Measurements from ENCODE around the gene SH3RF1. TPM values are rescaled to one million over a fixed set of nuclear protein-coding genes. Genes with fewer than 3 reads are reported as not detected.
A peak's percentile ranks its signal among the peaks of the same experiment; 100 is the strongest.
"Not testable (repeated sequence)": the region's sequence is repeated elsewhere in the genome, so short reads cannot be mapped to it uniquely, and the experiment has no call there.

SH3RF1 gene
- total RNA-seq, 4 donors from 2014 or later, result 10.6 to 17.9 (median 13.3) TPM

DNA sequence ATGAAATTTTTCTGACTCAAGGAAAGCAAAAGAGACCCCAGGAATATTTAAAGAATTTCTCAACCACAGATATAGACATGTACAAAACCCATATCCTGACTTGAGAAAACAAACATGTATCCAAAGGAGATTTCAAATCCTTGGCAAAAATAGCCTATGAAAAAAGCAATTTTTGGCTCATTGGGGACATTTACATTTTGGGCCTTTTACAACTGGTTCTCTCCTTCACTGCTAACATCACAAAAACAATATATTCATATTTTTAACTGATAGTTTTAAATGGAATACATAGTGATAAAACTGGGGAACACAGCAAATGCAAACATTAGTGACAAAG, 65.0 kb downstream of the SH3RF1 start:
- H3K9me3 ChIP-seq, result no peaks in the 10 kb centered on the region
- H3K27ac ChIP-seq, result no peak overlapping the region
- no peaks in the 10 kb centered on the region for H3K27me3 ChIP-seq
- peaks cover 0 to 57% (median 14%) of the 10 kb centered on the region in 4 donors for H3K4me1 ChIP-seq
- TF ChIP-seq EP300 (IDR thresholded peaks at IDR 0.05), result no peak
- TF ChIP-seq, protein P1, sequence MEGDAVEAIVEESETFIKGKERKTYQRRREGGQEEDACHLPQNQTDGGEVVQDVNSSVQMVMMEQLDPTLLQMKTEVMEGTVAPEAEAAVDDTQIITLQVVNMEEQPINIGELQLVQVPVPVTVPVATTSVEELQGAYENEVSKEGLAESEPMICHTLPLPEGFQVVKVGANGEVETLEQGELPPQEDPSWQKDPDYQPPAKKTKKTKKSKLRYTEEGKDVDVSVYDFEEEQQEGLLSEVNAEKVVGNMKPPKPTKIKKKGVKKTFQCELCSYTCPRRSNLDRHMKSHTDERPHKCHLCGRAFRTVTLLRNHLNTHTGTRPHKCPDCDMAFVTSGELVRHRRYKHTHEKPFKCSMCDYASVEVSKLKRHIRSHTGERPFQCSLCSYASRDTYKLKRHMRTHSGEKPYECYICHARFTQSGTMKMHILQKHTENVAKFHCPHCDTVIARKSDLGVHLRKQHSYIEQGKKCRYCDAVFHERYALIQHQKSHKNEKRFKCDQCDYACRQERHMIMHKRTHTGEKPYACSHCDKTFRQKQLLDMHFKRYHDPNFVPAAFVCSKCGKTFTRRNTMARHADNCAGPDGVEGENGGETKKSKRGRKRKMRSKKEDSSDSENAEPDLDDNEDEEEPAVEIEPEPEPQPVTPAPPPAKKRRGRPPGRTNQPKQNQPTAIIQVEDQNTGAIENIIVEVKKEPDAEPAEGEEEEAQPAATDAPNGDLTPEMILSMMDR (IDR thresholded peaks at IDR 0.05), result no peak
- TF ChIP-seq POLR2A (IDR thresholded peaks at IDR 0.05), result no peak
- DNase-seq (ENCODE audit: low spot score in 2 of 2), result no peak
- H3K36me3 ChIP-seq, result no peaks in the 10 kb centered on the region
- no peak overlapping the region for H3K4me3 ChIP-seq

DNA sequence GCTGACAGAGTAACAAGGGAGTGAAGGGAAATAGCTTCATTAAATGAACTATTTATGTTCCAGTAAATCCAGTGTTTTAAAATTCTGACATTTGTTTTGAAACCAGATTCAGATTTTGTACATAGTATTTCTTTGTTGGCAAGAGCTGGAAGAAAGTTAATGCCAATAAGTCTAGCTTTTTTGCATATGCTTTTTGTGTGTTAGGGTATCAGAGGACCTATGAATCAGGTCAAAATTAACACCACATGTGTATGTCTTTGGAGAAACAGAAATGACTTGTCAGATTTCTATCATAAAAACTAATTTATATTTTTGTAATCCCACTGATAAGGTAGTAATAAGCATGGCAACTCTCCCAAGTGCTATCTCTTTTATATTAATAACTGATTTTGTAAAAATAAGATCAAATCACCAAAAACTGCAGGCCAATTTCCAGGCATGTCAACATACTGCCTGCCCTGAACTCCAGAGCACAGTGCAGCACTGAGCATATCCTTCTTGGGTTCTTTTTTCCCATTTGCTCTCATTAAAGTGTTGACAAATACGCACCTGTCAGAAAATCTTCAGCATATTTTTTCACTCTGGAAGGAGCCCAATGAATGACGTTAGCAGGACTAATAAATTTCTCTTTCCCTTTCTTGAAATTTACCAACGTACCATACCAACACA, 65.5 kb downstream of the SH3RF1 start:
- peaks cover 0 to 62% (median 14%) of the 10 kb centered on the region in 4 donors for H3K4me1 ChIP-seq
- H3K9me3 ChIP-seq, result no peaks in the 10 kb centered on the region
- H3K27me3 ChIP-seq, result no peaks in the 10 kb centered on the region
- H3K4me3 ChIP-seq, result no peak overlapping the region
- 66 to 74% methylated on average over 3 of the region's 3 CpGs for WGBS, 2 donors
- H3K36me3 ChIP-seq, result no peaks in the 10 kb centered on the region
- TF ChIP-seq EP300 (IDR thresholded peaks at IDR 0.05) (no peak), POLR2A (IDR thresholded peaks at IDR 0.05) (no peak)
- TF ChIP-seq, protein P1 (IDR thresholded peaks at IDR 0.05), result no peak
- DNase-seq (ENCODE audit: low spot score in 2 of 2), result no peak
- no peak overlapping the region for H3K27ac ChIP-seq

DNA sequence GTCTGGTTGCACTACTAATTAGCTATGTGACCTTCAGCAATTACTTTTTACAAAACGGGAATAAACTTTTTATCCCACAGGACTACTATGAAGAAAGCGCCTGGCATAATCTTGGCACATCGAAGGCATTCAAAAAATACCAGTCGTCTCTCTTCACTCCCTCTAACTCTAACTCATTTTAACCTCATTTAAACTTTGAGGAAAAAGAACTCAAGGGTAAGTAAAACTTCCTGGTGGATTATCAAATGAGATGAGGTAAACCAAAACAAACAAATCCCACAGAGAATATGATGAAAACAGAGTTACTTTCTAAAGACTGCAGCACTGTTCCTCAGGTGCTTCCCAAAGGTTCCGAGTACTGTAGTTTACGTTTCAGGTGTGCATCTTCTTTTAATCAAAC, 66.9 kb downstream of the SH3RF1 start:
- H3K4me1 ChIP-seq, result peaks cover 0 to 63% (median 14%) of the 10 kb centered on the region in 4 donors

DNA sequence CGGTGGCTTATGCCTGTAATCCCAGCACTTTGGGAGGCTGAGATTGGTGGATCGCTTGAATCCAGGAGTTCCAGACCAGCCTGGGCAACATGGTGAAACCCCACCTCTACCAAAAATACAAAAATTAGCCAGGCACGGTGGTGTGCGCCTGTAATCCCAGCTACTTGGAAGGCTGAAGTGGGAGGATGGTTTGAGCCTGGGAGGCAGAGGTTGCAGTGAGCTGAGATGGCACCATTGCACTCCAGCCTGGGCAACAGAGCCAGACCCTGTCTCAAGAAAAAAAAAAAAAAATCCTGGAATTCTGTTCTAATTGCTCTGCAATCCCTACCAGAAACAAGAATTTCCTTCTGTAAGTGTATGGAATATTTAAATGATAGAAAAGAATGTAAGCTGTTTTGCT, 67.5 kb downstream of the SH3RF1 start:
- not testable (repeated sequence) for DNase-seq (ENCODE audit: low spot score in 2 of 2); H3K9me3 ChIP-seq; H3K4me3 ChIP-seq; H3K27me3 ChIP-seq; H3K36me3 ChIP-seq
- peaks cover 0 to 59% (median 14%) of the 10 kb centered on the region in 4 donors for H3K4me1 ChIP-seq
- 82 to 94% methylated on average over 4 of the region's 4 CpGs for WGBS, 2 donors
- H3K27ac ChIP-seq, result peak overlapping the region in 1 of 4 donors; percentile 22

More for the DNA sequence above, 66.9 kb downstream of the SH3RF1 start:
- H3K36me3 ChIP-seq, result no peaks in the 10 kb centered on the region
- no peak overlapping the region for H3K27ac ChIP-seq
- WGBS, 2 donors, result 68 to 73% methylated on average over 6 of the region's 6 CpGs
- no peak for DNase-seq (ENCODE audit: low spot score in 2 of 2)
- H3K27me3 ChIP-seq, result no peaks in the 10 kb centered on the region
- no peaks in the 10 kb centered on the region for H3K9me3 ChIP-seq
- no peak for TF ChIP-seq POLR2A (IDR thresholded peaks at IDR 0.05)
- TF ChIP-seq, protein P1 (IDR thresholded peaks at IDR 0.05), result no peak
- no peak for TF ChIP-seq EP300 (IDR thresholded peaks at IDR 0.05)
- no peak overlapping the region for H3K4me3 ChIP-seq

DNA sequence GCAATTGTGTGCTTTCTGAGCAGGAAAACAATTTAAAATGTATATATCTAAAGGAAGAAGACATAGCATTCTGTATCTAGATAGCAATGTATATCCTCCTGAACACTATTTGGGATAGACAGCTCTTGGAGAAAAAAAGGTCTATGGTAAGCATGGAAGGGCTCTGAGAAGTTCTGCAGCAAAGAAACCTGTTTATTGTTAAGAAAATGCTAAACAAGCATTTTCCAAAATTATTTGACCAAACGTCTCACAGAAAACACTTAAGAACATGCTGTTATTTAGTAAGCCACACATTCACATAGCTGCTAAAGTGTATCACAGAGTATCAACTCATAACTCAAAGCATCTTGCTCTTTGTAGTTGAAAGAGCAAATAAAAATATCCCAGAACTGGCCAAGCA, 67.9 kb downstream of the SH3RF1 start:
- Histone ChIP-seq H3K9me3 (no peaks in the 10 kb centered on the region), H3K27me3 (no peaks in the 10 kb centered on the region), H3K36me3 (no peaks in the 10 kb centered on the region), H3K27ac (peak overlapping the region in 2 of 4 donors; percentile 22 to 56), H3K4me3 (no peak overlapping the region), H3K4me1 (peaks cover 0 to 55% (median 14%) of the 10 kb centered on the region in 4 donors)
- TF ChIP-seq POLR2A (IDR thresholded peaks at IDR 0.05) (no peak), EP300 (IDR thresholded peaks at IDR 0.05) (no peak)
- TF ChIP-seq, protein P1 (IDR thresholded peaks at IDR 0.05), result no peak
- WGBS, 2 donors, result 16 to 27% methylated on average over 1 of the region's 1 CpG
- no peak for DNase-seq (ENCODE audit: low spot score in 2 of 2)
